Hematopoietic multipotent progenitor cell (in vitro differentiated cells): Measurements from ENCODE around the gene HSD17B8. TPM values are rescaled to one million over a fixed set of nuclear protein-coding genes. Genes with fewer than 3 reads are reported as not detected.

ENCODE experiments used
- DNase-seq, 3 donors: peaks; one replicate each; pipeline ENCODE4 v3.0.0-alpha.2; 2011 to 2015; ENCODE audit warnings: low read depth in 2 of 3, low spot score in 2 of 3
- total RNA-seq: library from RNA; depleted of rRNA; stranded (reverse); fragments of >200 nt; gene quantifications from one replicate; pipeline ENCODE4 v1.2.3, GENCODE V29; 2012

Gene HSD17B8
- total RNA-seq, 1 donor = 55.7 TPM

GRCh38 chr6:33190504-33191107, 13.8 kb upstream of the HSD17B8 start:
- no peak for DNase-seq

DNA sequence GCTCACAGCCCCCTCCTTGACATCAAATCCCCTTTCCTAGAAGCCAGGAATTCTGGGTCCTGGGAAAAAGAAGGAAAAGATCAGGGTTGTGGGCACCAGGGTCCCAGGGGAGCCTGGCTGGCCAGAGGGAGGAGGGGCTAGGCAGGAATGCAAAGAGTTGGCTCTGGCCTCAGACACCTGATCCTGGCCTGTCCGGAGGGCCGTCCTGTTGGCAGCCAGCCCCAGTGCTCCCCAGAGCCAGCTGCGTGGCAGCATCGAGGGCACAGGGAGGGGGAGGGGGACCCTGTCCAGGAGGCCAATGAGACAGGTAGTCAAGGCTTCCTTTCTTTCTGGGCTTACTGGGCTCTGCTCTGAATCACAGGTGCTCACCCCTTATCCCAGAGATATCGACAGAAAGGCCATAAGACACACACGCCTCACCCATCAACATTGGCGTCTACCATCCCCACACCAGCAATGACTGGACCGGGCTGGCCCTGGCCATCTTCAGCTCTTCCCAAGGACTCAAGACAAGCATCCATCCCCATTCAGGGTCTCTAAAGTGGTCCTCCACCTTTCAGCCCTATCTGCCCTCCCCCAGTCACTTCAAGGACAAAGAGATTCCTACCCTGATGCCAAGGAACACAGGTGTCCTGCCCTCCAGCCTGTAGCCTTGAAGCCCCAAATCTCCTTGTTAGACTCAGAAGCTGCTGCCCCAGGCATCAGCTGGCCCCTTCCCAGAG, 12.9 kb upstream of the HSD17B8 start:
- no peak for DNase-seq

GRCh38 chr6:33192105-33192646, 12.3 kb upstream of the HSD17B8 start, which contains the start of gene COL11A2:
COL11A2 (minus strand) TSS chr6:33192467; CDS start chr6:33192240, 227 bp downstream.
- no peak for DNase-seq

GRCh38 chr6:33192671-33193602, 11.5 kb upstream of the HSD17B8 start:
- DNase-seq = peak in 1 of 3 donors; percentile 20

DNA sequence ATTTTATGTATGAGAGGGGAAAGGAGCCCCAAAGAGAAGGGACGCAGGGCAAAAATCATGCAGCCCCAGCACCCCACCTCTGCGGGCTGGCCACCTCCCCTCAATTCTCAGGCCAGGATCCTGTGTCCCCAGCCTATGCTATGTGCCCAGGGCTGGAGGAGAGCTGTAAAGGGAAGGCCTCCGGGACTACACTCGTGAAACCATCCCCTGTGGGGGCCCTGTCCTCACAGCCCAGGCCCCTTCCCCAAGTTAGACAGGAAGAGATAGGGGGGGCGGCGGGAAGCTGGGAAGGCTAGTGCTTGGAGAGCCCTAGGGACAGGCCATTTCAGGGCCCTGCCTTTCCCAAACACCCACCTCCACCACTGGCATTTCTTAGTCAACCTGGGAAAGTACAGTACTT, 10.8 kb upstream of the HSD17B8 start:
- DNase-seq = no peak

DNA sequence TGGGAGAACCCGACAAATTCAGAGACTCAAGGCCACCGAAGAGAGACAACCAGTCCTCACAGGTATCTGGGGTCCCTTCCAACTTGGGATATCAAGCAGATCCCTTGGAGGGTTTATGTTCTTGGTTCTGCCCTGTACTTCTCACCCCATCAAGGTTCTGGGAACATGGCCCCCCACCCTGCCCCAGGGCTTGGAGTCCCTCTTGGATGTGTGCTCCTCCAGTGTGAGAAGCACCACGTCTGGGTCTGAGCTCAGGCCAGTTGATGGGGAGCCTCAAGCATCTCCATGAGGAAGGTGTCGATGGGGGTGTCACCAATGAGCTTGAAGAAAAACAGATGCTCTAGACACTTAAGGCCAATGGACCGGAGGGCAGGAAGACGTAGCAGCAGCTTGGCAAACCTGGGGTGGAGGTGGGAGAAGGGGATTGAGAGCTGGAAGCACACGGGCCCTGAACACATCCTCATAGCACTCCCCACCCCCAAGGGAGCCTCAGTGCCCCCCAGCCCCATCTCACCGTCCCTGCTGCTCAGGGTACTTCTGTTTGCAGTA, 9.9 kb upstream of the HSD17B8 start:
- DNase-seq = no peak

DNA sequence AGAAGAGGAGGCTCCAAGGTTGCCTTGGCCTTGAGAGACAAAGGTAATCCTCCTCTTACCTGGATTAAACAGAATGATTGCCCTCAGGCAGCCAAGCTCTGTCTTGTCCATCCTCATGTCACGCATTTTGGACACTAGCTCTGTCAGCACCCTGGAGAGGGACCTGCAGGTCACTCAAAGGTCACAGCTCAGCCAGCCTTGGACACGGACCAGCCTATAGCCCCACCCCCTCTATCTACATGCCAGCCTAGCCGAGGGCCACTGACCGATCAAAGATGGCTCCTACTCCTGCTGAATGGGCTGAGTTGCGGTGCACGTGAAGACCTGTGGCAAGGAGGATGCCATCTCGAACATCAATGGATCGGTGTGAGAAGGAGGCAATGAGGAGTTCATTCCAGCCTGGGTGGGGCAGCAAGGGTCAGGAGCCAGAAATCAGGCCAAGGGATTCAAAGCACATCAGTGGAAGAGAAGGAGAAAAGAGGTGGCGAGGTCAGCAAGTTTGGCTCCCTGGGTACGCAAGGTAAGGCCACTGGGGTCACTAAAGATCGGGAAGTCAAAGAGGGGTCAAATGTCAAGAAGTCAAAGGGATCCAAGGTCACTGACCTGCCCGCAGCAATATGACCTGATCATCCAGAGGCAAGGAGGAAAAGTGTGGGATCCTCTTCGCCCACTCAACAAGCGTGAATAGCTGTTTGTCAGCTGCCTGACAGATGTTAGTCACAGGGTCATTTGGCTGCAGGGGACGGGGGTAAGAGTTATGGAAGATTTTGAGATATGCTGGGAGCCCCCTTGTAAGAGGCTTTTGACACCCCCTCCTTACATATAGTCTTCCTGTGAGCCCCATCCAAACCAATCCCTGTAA, 8.9 kb upstream of the HSD17B8 start:
- DNase-seq = no peak

DNA sequence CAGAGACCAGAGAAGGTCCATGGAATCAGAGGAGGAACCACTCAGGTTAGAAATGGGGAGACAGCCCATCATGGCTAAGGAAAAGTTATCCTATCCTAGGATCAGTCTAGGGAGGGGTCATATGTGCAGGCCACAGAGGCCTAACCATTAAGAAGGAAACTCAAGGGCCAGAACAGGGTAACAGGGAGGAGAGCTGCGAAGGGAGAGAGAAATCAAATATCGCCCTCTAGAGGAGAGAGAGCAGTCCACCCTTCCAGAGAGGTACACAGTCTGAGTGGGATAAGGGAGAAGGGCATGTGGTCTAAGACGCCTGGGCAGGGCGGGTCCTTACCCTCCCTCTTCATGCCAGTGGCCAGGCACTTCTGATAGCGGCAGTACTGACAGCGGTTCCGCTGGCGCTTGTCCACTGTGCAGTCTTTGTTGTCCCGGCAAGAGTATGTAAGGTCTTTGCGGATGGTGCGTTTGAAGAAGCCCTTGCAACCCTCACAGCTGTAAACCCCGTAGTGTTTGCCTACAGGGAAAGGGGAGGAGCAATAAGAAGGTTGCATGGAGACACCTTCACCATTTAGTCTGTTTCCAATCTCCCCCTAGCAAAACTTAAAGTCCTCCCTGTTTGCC, 6.9 kb upstream of the HSD17B8 start:
- peak in 2 of 3 donors; percentile 65 to 74 for DNase-seq

GRCh38 chr6:33198159-33198852, 6.1 kb upstream of the HSD17B8 start:
- DNase-seq = no peak

DNA sequence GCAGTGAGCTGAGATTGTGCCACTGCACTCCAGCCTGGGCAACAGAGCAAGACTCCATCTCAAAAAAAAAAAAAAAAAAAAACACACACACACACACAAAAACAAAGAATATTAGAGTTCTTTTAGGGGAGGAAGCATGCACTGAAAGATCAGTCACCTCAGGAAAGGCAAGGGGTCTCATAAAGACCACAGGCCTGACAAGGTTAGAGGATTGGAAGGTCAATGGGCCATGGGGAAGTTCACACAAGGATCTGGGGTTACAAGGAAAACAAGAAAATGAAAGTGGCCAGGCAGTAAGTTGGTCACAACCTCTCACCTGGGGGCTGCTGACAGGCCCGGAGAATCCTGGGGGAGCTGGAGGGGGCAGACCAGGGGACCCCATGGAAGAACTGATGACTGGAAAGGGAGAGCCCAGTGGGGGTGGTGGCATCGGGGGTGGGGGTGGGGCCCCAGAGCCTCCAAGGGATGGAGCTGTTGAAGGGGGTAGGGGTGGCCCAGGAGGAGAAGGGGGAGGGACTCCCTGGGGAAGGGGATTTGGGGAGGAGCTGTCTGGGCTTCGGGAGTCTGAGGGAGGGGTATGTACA, 5.5 kb upstream of the HSD17B8 start:
- DNase-seq = no peak

DNA sequence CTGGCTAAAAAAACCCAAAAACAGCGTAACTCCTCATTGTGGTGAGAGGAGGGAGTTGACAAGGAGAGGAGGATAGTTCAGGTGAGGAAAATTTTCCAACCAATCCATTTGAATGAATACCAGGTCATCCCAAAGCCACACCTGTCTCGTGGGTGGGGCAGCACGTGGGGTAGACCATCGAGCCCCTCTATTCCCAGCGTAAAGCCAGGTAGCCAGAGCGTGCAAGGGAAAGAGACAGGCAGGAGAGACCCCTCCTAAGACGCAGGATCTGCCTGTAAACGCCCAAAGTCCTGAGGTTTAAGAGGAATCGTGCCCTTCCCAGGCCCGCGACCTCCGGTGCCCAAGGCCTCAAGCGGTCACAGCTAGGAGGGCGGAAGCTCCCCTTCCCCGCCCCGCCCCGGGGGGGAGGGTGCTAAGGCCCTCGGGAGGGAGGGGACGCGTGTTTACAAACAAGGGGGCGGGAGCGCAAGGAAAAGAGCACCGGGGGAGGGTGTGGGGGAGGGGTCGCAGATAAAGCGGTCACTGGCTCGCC, 4.7 kb upstream of the HSD17B8 start:
- peak in 2 of 3 donors; percentile 73 to 76 for DNase-seq

- peak; percentile 99 to 100 (median 100) for DNase-seq
Observed at GRCh38 chr6:33200219-33201146, 4.0 kb upstream of the HSD17B8 start, which contains the start of the genes RXRB and SLC39A7. RXRB (minus strand) TSS chr6:33200665; CDS start chr6:33200476, 189 bp downstream. SLC39A7 (plus strand) TSS chr6:33200867; CDS start chr6:33201246, 379 bp downstream.

GRCh38 chr6:33201147-33201545, 3.3 kb upstream of the HSD17B8 start:
- no peak for DNase-seq

- DNase-seq = no peak
Observed at GRCh38 chr6:33201935-33202334, 2.5 kb upstream of the HSD17B8 start.

- DNase-seq = no peak
Observed at GRCh38 chr6:33202799-33203198, 1.7 kb upstream of the HSD17B8 start.

DNA sequence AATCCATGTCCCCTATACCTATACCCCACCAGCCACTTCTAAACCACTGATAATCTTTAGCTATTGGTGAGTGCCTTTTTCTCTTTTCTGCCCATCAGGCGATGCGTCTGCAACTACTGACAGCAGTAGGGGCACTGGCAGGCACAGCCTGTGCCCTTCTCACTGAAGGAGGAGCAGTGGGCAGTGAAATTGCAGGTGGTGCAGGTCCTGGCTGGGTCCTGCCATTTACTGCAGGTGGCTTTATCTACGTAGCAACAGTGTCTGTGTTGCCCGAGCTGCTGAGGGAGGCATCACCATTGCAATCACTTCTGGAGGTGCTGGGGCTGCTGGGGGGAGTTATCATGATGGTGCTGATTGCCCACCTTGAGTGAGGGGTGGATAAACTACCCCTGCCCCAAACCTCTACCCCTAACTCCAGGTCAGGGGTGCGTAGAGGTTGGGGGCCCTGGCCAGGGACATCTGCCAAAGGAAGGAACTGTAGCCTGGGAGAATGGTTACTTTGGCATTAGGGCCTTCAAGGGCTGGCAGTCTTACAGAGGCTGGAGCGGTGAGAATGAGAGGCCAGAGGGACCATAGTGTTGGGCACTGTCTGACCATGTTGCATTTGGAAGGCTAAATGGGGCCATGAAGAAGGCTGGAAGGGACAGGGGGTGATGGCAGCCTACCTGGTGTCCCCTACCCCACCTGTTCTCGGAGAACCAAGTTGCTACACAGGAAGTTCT, 851 bp upstream of the HSD17B8 start:
- no peak for DNase-seq
